H54 (cell line): ENCODE measurements around the gene ACIN1.
"Not testable (repeated sequence)": the region's sequence is repeated elsewhere in the genome, so short reads cannot be mapped to it uniquely, and the experiment has no call there.

Source experiments
- DNase-seq: peaks from one replicate; pipeline ENCODE4 v3.0.0; 2011; ENCODE audit warnings: low spot score, mixed read lengths; ENCODE audit not compliant: insufficient read length
- FAIRE-seq: peaks from 3 replicates; lab custom pipeline; 2011; peaks lifted over from hg19 to GRCh38; lab: Jason Lieb, UNC
- POLR2A ChIP-seq: IDR thresholded peaks from 2 replicates; pipeline ENCODE4 v1.6.1; 2011; ENCODE audit warnings: low read depth, mild to moderate bottlenecking, low read length

The ACIN1 gene

GRCh38 chr14:23119363-23120327, 24.7 kb upstream of the ACIN1 start:
- no peak for TF ChIP-seq POLR2A
- DNase-seq (no peak), FAIRE-seq (no peak)

- FAIRE-seq: no peak
- TF ChIP-seq POLR2A: no peak
- no peak for DNase-seq
Observed at GRCh38 chr14:23118506-23119362, 23.8 kb upstream of the ACIN1 start, which contains the start of gene CEBPE. TSS of gene CEBPE (minus strand) at chr14:23119255. CDS start at chr14:23119091, 164 bp downstream.

DNA sequence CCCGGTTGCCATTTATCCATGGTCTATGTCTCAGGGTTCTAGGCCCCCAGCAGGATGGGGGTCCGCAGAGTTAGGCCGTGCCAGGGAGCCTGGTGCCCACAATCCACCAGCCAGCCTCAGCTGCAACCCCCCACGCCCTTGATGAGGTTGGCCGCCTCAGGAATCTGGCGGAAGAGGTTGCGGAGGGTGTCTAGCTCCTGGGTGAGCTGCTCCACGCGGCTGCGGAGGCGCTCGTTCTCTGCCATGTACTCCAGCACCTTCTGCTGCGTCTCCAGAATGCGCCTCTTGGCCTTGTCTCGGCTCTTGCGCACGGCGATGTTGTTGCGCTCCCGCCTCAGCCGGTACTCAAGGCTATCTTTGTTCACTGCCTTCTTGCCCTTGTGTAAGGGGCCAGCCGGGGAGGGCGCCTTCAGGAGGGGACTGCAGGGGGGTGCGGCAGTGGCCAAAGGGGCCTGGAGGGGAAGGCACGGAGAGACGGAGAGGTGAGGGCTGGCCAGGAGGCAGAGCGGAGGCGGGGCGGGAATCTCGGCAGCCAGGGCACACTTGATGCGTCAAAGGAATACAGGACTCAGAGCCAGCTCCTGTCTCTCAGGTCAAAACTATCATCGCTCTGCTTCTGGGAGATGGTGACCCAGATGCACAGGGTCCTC, 22.6 kb upstream of the ACIN1 start:
- DNase-seq (no peak), FAIRE-seq (no peak)
- no peak for TF ChIP-seq POLR2A

DNA sequence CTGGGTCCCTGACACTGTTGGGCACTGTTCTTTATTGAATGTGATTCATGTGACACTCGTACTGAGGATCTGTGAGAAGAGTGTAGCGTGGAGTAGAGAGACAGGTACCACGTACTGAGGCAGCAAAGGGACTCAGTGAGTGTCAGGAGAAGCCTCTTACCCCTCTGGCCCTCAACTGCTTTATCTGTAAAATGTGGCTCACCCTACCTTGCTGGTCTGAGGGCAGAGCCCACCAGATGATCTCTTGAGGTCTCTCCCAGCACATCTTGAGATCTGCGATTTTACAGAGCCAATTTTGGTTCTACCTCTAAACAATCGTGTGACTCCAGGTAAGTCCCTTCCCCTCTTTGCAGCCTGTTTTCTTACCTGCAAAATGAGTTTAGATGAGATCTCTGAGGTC, 21.0 kb upstream of the ACIN1 start:
- DNase-seq (no peak), FAIRE-seq (no peak)
- no peak for TF ChIP-seq POLR2A

DNA sequence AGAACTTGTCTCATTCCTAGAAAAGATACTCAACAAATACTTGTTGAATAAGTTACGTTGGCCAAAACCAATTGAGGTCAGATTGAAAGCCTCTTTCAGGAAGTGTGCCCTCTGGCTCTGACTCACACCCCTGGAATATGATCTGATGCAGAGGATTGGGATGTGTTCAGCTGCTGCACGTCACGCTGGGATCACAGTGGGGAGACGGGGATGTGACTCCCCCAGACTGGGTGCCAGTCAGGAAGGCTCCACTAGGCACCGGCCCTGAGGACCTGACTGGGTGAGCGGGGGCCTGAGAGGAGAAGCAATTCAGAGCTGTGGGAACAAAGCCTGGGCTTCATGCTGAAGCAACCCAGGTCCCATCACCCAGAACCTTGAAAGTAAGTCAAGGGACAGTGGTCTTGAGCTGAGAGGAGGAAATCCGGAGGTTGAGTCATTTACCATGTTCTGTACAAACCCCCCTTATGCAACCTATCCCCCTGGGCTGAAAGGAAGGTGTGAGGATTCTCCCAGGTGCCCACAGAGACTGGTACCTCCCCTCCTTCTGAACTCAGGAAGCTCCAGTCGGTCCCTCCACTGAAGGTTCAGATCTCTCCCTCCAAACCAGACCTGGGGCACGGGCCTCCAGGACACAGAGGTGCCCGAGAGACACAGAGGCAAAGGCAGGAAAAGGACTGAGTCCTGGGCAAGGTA, 20.2 kb upstream of the ACIN1 start:
- FAIRE-seq: peak; percentile 90
- peak; percentile 25; the same call in 1 of the 2 replicates for TF ChIP-seq POLR2A
- peak; percentile 89 for DNase-seq

DNA sequence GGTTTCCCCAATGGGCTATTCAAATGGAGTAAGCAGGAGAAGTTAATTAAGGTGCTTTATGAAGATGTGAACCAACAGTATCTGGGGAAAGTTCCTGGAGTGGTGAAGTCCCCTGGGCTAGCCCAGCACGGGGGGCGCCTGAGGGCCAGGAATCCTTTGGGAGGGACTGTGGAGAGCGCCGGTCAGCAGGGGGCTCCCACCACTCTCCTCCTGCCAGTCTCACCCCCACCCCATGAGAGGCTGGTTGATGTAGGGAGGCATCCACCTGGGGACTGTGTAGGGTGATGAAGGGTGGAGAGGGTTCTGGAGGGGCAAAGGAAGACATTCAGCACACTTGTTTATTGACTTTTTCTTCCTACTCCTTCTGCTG, 19.7 kb upstream of the ACIN1 start:
- DNase-seq: no peak
- no peak for FAIRE-seq
- TF ChIP-seq POLR2A: no peak

GRCh38 chr14:23114120-23114458, 19.2 kb upstream of the ACIN1 start:
- no peak for FAIRE-seq
- no peak for DNase-seq
- TF ChIP-seq POLR2A: no peak

- no peak for FAIRE-seq
Observed at GRCh38 chr14:23113431-23114119, 18.6 kb upstream of the ACIN1 start.

GRCh38 chr14:23112359-23113178, 17.6 kb upstream of the ACIN1 start:
- DNase-seq: no peak
- TF ChIP-seq POLR2A: no peak
- FAIRE-seq: no peak

More at GRCh38 chr14:23113431-23114119, 18.6 kb upstream of the ACIN1 start:
- DNase-seq: no peak
- TF ChIP-seq POLR2A: no peak

DNA sequence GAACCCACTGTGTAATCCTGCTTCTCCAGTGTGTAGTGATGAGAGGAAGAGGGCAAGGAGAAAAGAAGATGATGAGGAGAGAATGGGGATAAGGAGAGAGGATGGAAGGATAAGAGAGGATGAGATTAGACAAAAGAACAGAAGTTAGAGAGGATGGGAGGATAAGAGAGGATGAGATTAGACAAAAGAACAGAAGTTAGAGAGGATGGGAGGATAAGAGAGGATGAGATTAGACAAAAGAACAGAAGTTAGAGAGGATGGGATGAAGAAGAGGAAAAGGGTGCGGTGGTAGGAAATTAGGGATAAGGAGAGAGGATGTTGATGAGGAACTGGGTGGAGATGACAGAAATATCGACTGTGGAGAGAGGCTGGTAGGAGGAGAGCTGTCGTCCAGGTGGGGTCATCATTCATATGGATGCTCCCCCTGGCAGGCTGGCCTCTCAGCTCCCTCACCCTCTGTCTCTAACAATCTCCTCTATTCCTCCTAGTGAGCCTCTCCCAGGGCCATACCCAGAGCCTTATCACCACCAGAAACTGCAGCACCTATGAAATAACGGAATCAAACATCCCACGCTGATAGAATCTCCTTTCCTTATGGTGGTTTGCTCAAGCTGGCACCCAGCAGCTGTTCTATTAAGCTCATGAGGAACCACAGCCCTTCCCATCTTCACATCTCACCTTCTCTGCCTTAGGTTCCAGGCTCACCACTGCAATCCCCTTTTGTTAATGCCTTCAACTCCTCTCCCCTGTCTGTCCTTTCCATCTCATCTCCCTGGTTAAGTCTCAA, 15.8 kb upstream of the ACIN1 start:
- no peak for DNase-seq
- FAIRE-seq: no peak
- no peak for TF ChIP-seq POLR2A

DNA sequence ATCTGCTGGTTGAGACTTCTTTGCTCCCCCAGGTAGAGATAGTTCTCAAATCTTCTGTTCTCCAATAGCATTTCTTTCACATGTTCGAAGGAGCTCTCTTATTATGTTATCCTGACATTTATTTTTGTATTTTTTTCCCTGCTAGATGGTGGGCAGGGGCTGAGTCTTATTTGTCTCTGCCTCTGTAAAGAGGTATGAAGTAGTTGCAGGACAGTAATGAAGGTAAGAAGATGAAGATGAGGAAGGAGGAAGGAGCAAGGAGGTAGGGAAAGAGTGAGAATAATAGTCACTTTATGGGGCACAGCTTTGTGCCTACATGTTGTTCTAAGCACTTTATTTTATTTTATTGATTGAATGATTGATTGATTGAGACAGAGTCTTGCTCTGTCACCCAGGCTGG, 14.8 kb upstream of the ACIN1 start:
- no peak for TF ChIP-seq POLR2A
- no peak for FAIRE-seq
- no peak for DNase-seq

DNA sequence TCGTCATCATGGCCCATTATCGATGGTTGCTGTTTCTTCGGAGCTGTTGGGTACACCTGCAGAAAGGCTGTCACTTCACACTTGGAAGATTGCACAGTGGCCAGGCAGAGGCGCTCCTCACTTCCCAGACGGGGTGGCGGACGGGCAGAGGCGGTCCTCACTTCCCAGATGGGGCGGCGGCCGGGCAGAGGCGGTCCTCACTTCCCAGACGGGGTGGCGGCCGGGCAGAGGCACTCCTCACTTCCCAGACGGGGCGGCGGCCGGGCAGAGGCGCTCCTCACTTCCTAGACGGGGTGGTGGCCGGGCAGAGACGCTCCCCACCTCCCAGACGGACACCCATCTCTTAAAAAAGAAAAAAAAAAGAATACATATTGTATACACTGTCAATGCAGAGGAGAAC, 13.2 kb upstream of the ACIN1 start:
- not testable (repeated sequence) for DNase-seq

GRCh38 chr14:23107620-23108019, 12.7 kb upstream of the ACIN1 start:
- FAIRE-seq, DNase-seq: not testable (repeated sequence)

More for the DNA sequence above, 13.2 kb upstream of the ACIN1 start:
- FAIRE-seq: not testable (repeated sequence)
